ENCODE measurements around the gene CAPZA1.

Gene CAPZA1

DNA sequence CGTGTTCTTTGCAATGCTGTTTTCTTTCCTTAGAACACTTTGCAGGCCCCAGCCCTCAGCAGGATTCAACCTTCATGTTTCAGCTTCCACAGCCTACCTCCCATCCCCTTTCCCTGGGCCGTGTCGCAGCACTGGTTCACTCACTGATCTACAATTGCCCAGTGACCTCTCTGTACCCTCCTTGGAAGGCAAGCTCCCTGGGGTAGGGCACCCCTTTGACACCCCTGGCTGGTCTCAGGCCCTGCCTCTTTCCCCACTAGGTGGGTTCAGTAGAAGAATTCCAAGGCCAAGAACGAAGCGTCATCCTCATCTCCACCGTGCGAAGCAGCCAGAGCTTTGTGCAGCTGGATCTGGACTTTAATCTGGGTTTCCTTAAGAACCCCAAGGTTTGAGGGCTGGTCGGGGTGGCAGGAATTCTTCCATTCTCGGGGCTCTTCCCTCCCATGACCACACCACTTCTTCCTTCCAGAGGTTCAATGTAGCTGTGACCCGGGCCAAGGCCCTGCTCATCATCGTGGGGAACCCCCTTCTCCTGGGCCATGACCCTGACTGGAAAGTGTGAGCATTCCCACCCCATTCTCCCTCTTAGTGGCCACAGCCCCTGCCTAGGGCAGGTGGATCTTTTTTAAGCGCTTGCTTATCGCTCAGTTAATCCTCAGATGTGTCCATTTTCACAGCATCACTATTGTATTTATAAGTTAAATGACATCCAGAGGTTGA lies 80.0 kb downstream of the CAPZA1 start:
- H3K27ac ChIP-seq (ENCODE audit: low read depth, low read length), result peak overlapping the region; percentile 92
- H3K36me3 ChIP-seq (ENCODE audit: control insufficient read depth, insufficient read depth, low read length), result peaks cover 27% of the 10 kb centered on the region
- no peak overlapping the region for H3K9ac ChIP-seq (ENCODE audit: low read length)
- peaks cover 39% of the 10 kb centered on the region for H3K4me1 ChIP-seq (ENCODE audit: control insufficient read depth, insufficient read depth, low read length)
- H3K4me3 ChIP-seq (ENCODE audit: low read length), result no peak overlapping the region
- H3K27me3 ChIP-seq (ENCODE audit: control insufficient read depth, insufficient read depth, low read length), result no peaks in the 10 kb centered on the region

- peaks cover 41% of the 10 kb centered on the region for H3K4me1 ChIP-seq (ENCODE audit: control insufficient read depth, insufficient read depth, low read length)
- peak overlapping the region; percentile 92 for H3K27ac ChIP-seq (ENCODE audit: low read depth, low read length)
- H3K36me3 ChIP-seq (ENCODE audit: control insufficient read depth, insufficient read depth, low read length), result peaks cover 23% of the 10 kb centered on the region
- peak overlapping the region; percentile 1 for H3K4me3 ChIP-seq (ENCODE audit: low read length)
- peak overlapping the region; percentile 14 for H3K9ac ChIP-seq (ENCODE audit: low read length)
- no peaks in the 10 kb centered on the region for H3K27me3 ChIP-seq (ENCODE audit: control insufficient read depth, insufficient read depth, low read length)
Measured at GRCh38 chr1:112700290-112701226, 80.9 kb downstream of the CAPZA1 start.

- H3K36me3 ChIP-seq (ENCODE audit: control insufficient read depth, insufficient read depth, low read length), result peaks cover 21% of the 10 kb centered on the region
Measured at GRCh38 chr1:112701227-112702066, 81.8 kb downstream of the CAPZA1 start.

GRCh38 chr1:112702067-112702395 lies 82.4 kb downstream of the CAPZA1 start:
- Histone ChIP-seq H3K4me1 (ENCODE audit: control insufficient read depth, insufficient read depth, low read length) (peaks cover 46% of the 10 kb centered on the region), H3K27ac (ENCODE audit: low read depth, low read length) (peak overlapping the region; percentile 2), H3K36me3 (ENCODE audit: control insufficient read depth, insufficient read depth, low read length) (peaks cover 16% of the 10 kb centered on the region), H3K9ac (ENCODE audit: low read length) (no peak overlapping the region), H3K4me3 (ENCODE audit: low read length) (no peak overlapping the region), H3K27me3 (ENCODE audit: control insufficient read depth, insufficient read depth, low read length) (no peaks in the 10 kb centered on the region)

More at GRCh38 chr1:112701227-112702066, 81.8 kb downstream of the CAPZA1 start:
- H3K4me3 ChIP-seq (ENCODE audit: low read length), result no peak overlapping the region
- H3K4me1 ChIP-seq (ENCODE audit: control insufficient read depth, insufficient read depth, low read length), result peaks cover 46% of the 10 kb centered on the region
- H3K27ac ChIP-seq (ENCODE audit: low read depth, low read length), result peak overlapping the region; percentile 92
- no peaks in the 10 kb centered on the region for H3K27me3 ChIP-seq (ENCODE audit: control insufficient read depth, insufficient read depth, low read length)
- peak overlapping the region; percentile 14 for H3K9ac ChIP-seq (ENCODE audit: low read length)

DNA sequence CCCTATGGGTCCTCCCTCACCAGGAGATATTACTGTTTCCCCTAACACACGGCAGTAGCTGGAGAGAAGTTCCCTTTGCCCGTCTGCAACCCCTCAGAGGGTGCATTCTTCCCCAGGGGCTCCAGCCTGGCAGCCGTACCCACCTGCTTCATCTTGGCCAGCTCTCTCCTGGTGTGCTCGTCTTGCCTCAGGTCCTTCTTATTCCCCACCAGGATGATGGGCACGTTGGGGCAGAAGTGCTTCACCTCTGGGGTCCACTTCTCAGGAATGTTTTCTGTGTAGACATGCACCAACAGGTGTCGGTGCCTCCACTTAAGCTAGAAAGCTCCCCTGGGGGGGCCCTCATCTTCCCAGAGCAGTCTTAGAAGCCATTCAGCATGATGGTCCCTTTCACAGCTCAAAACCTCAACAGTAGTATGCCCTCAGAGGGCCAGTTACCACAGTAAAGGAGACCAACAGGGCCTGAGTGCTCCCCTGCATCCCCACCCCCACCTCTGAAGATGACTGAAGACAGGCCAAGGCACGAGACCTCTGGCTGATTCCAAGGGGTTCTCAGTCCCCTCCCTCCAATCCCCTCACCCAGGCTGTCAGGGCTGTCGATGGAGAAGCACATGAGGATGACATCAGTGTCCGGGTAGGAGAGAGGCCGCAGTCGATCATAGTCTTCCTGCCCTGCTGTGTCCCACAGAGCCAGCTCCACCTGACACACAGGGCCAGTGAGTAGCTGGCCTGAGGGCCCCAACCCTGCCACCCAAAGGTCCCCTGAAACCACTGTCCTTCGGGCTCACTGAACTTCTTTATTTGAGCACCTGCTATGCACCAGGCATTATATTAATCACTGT lies 83.0 kb downstream of the CAPZA1 start:
- Histone ChIP-seq H3K4me1 (ENCODE audit: control insufficient read depth, insufficient read depth, low read length) (peaks cover 46% of the 10 kb centered on the region), H3K27ac (ENCODE audit: low read depth, low read length) (peak overlapping the region; percentile 2), H3K4me3 (ENCODE audit: low read length) (no peak overlapping the region), H3K27me3 (ENCODE audit: control insufficient read depth, insufficient read depth, low read length) (no peaks in the 10 kb centered on the region), H3K36me3 (ENCODE audit: control insufficient read depth, insufficient read depth, low read length) (peaks cover 16% of the 10 kb centered on the region), H3K9ac (ENCODE audit: low read length) (no peak overlapping the region)

DNA sequence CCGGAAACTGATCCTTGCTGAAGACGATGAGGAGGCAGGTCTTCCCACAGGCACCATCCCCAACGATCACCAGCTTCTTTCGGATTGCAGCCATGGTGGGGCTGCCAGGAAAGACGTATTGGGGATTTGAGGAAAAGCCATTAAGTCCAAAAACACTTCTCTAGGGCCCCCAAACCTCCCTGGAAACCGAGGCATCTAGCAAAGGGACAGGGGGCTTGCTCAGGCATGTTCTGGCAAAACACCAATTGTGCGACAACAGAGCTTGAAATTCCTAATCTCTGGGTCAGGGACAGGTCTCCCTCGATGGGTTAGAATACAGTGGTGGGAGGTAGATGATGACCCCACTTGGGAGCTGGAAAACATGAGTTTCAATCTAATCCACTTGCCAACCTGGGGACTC lies 84.1 kb downstream of the CAPZA1 start:
- Histone ChIP-seq H3K4me1 (ENCODE audit: control insufficient read depth, insufficient read depth, low read length) (peaks cover 46% of the 10 kb centered on the region), H3K27me3 (ENCODE audit: control insufficient read depth, insufficient read depth, low read length) (no peaks in the 10 kb centered on the region), H3K36me3 (ENCODE audit: control insufficient read depth, insufficient read depth, low read length) (peaks cover 11% of the 10 kb centered on the region), H3K27ac (ENCODE audit: low read depth, low read length) (peak overlapping the region; percentile 89), H3K4me3 (ENCODE audit: low read length) (peak overlapping the region; percentile 2), H3K9ac (ENCODE audit: low read length) (no peak overlapping the region)

DNA sequence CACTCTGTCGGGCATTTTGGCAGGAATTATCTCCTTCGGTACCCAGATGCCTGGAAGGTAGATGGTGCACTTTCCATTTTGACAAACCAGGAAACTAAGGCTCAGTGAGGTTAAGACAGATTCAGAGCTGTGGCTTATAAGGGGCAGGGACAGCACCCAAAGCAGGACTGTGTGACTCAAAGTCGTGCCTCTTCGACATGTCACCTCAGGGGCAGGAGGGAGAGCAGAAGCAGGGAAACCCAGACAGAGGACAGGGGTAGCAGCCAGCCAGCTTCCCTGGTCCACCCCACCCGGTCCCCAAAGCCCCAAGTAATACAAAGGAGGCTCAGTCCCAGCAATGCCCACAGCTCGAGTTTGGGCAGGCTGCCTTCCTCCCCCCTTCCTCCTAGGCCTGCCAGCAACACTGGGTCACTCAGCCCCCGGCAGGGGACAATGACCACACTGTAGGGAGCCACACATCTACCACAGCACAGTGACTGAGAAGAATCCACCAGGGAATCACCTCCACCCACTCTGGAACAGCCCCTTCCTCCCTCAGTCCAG lies 84.8 kb downstream of the CAPZA1 start:
- H3K4me3 ChIP-seq (ENCODE audit: low read length), result peak overlapping the region; percentile 79
- peaks cover 44% of the 10 kb centered on the region for H3K4me1 ChIP-seq (ENCODE audit: control insufficient read depth, insufficient read depth, low read length)
- H3K27ac ChIP-seq (ENCODE audit: low read depth, low read length), result peak overlapping the region; percentile 89
- no peaks in the 10 kb centered on the region for H3K27me3 ChIP-seq (ENCODE audit: control insufficient read depth, insufficient read depth, low read length)
- H3K9ac ChIP-seq (ENCODE audit: low read length), result no peak overlapping the region
- peaks cover 11% of the 10 kb centered on the region for H3K36me3 ChIP-seq (ENCODE audit: control insufficient read depth, insufficient read depth, low read length)

GRCh38 chr1:112704934-112705627 lies 85.4 kb downstream of the CAPZA1 start:
- Histone ChIP-seq H3K36me3 (ENCODE audit: control insufficient read depth, insufficient read depth, low read length) (peaks cover 11% of the 10 kb centered on the region), H3K27ac (ENCODE audit: low read depth, low read length) (peak overlapping the region; percentile 89), H3K27me3 (ENCODE audit: control insufficient read depth, insufficient read depth, low read length) (no peaks in the 10 kb centered on the region), H3K9ac (ENCODE audit: low read length) (peak overlapping the region; percentile 77), H3K4me3 (ENCODE audit: low read length) (peak overlapping the region; percentile 79), H3K4me1 (ENCODE audit: control insufficient read depth, insufficient read depth, low read length) (peaks cover 38% of the 10 kb centered on the region)

- Histone ChIP-seq H3K4me1 (ENCODE audit: control insufficient read depth, insufficient read depth, low read length) (peaks cover 23% of the 10 kb centered on the region), H3K27me3 (ENCODE audit: control insufficient read depth, insufficient read depth, low read length) (no peaks in the 10 kb centered on the region), H3K36me3 (ENCODE audit: control insufficient read depth, insufficient read depth, low read length) (peaks cover 7% of the 10 kb centered on the region), H3K27ac (ENCODE audit: low read depth, low read length) (peak within 1 kb of the TSS; percentile 89), H3K4me3 (ENCODE audit: low read length) (peak within 1 kb of the TSS; percentile 79), H3K9ac (ENCODE audit: low read length) (peak within 1 kb of the TSS; percentile 77)
Measured at GRCh38 chr1:112706505-112707220, 87.0 kb downstream of the CAPZA1 start, which contains the start of gene RHOC. Gene RHOC, minus strand, starts transcription at chr1:112707127. Its CDS starts 3,328 bp downstream, at chr1:112703799.

GRCh38 chr1:112707221-112708001 lies 87.8 kb downstream of the CAPZA1 start:
- Histone ChIP-seq H3K9ac (ENCODE audit: low read length) (no peak overlapping the region), H3K36me3 (ENCODE audit: control insufficient read depth, insufficient read depth, low read length) (peaks cover under 1% of the 10 kb centered on the region), H3K27me3 (ENCODE audit: control insufficient read depth, insufficient read depth, low read length) (no peaks in the 10 kb centered on the region), H3K4me3 (ENCODE audit: low read length) (peak overlapping the region; percentile 79), H3K27ac (ENCODE audit: low read depth, low read length) (peak overlapping the region; percentile 89), H3K4me1 (ENCODE audit: control insufficient read depth, insufficient read depth, low read length) (peaks cover 18% of the 10 kb centered on the region)

All from rectal smooth muscle tissue (tissue), 1 donor.